ENCODE results near the gene CTXND1.
"Not testable (repeated sequence)": the region's sequence is repeated elsewhere in the genome, so short reads cannot be mapped to it uniquely, and the experiment has no call there.

Gene CTXND1

GRCh38 chr15:80155378-80156175 lies 96.4 kb downstream of the CTXND1 start:
- not testable (repeated sequence) for DNase-seq

DNA sequence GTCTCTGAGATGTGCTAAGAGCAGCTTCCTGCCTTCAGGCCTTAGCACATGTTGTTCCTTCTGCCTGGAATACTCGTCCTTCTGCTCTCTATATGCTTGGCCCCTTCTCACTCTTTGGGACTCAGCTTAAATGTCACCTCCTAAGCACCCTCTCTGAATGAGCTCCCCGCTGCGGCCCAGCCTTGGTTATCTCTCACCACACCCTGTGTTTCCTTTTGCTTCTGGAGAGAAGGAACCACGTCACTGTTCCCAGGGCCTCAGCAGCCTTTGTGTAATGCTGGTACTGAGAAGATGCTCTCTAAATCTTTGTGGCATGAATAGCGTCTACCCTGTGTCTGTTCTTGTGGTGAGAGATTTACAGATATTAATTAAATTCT lies 97.0 kb downstream of the CTXND1 start:
- DNase-seq: no peak

DNA sequence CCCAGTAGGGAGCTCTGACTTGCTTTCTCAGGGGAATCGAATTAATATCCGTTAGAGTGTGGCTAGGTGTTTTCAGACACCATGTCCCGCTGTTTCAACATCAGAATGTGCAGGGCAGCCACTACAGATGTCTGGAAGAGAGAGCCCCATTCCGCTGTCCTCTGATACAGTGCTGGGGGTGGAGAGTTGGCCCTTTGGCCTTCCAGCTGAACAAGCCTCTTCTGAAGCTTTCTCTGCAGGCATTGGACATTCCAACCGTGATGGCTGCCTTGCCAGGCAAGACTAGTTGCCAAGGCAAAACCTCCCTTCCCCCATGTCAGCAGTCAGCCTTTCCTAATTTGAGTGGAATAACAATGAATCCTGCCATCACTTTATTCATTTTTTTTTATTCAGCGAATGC lies 97.7 kb downstream of the CTXND1 start:
- DNase-seq: no peak

- no peak for DNase-seq
These were observed 98.1 kb downstream of the CTXND1 start for GRCh38 chr15:80153900-80154299.

DNA sequence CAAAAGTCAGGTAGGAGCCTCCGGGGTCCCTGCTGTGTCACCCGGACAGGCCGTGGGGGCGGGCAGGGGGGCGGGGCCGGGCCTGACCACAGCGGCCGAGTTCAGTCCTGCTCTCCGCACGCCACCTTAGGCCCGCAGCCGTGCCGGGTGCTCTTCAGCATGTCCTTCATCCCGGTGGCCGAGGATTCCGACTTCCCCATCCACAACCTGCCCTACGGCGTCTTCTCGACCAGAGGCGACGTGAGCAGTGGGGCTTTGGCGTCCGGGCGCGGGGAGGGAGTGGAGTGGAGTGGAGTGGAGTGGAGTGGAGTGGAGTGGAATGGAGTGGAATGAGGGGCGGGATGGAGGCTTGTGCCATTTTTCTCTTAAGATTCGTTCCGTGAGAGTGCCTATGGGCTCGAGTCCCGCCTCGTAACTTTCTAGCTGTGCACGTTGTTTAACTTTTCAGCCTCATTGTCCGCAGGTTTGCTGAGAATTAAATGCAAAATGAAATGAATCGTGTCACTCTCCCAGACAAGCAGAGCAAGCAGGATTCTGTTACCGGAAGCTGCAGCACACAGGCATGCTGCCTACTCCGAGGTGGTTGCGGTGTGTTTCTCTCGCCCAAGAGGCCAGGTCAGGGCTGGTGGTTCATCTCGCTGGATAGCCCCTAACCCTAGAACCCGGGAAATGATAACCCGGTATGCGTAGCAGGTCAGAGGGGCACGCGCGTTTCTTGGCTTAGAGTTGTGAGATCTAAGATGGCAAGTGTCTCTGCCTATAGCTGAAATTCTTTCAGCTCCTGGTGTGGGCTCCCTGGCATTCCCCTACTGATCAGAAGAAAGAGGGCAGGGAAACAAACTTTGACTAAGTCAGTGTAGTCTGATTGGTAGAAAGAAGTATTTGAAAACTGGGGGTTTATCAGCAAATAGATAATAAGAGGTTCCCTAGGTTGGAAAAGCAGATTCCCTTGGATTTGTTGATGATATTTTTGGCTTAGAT lies 98.8 kb downstream of the CTXND1 start, which contains the start of gene FAH:
Gene FAH, plus strand, starts transcription at position 104 of the 981 bp plus-strand sequence. Its CDS starts 56 bp downstream, at position 160.
- peak; percentile 12 to 13 for DNase-seq

DNA sequence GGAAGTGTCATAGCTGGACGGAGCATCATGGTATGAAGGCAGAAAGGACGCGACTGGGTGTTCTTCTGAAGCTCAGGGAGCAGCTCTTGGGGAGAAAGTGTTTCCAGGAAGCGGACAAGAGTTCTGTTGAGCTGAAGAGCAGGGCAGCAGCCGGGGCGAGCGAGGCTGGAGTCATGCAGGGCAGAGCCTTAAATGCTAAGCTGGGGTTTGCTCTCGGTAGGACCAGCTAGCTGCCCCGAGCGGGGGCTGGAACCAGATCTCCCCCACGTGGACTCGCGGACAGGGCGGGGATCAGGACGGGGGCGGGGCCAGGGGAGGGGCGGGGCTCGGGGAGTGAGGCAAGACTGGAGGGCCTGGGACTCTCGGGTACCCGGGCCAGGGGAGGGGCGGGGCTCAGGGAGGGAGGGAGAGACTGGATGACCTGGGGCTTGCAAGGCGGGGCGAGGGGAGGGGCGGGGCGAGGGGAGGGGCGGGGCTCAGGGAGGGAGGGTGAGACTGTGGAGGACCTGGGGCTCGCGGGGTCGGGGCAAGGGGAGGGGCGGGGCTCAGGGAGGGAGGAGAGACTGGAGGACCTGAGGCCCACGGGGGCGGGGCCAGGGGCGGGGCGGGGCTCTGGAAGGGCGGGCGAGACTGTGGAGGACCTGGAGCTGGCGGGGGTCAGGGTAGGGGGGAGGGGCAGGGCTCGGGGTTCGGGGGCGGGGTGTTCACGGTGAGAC lies 99.7 kb downstream of the CTXND1 start:
- DNase-seq: peak; percentile 90 to 91

GRCh38 chr15:80151576-80151975 lies 100.4 kb downstream of the CTXND1 start:
- no peak for DNase-seq

DNA sequence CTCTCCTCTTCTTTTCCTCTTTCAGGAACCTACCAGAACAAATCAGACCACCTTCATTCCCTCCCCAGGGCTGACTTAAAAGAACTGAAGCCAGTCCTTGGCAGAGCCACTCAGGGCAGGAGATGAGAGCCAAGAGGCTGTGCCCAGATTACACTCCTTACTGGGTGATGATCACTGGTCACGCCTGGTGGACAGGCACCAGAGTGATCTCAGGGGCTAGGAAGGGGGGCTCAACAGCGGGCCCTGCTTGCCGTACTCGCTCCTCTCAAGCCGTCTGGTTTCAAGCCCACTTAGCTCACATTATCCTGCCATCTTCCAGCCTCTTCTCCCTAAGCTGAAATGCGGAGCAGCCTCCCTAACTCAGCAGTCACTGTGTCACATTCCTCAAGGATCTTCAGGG lies 100.9 kb downstream of the CTXND1 start:
- DNase-seq: no peak
